ENCODE measurements around the gene SERPINF2. TPM values are rescaled to one million over a fixed set of nuclear protein-coding genes. Genes with fewer than 3 reads are reported as not detected.
A peak's percentile ranks its signal among the peaks of the same experiment; 100 is the strongest.
"Not testable (repeated sequence)": the region's sequence is repeated elsewhere in the genome, so short reads cannot be mapped to it uniquely, and the experiment has no call there.

SERPINF2 gene
- total RNA-seq, 4 donors from 2014 or later, result 0.85 to 6.4 (median 4.3) TPM

DNA sequence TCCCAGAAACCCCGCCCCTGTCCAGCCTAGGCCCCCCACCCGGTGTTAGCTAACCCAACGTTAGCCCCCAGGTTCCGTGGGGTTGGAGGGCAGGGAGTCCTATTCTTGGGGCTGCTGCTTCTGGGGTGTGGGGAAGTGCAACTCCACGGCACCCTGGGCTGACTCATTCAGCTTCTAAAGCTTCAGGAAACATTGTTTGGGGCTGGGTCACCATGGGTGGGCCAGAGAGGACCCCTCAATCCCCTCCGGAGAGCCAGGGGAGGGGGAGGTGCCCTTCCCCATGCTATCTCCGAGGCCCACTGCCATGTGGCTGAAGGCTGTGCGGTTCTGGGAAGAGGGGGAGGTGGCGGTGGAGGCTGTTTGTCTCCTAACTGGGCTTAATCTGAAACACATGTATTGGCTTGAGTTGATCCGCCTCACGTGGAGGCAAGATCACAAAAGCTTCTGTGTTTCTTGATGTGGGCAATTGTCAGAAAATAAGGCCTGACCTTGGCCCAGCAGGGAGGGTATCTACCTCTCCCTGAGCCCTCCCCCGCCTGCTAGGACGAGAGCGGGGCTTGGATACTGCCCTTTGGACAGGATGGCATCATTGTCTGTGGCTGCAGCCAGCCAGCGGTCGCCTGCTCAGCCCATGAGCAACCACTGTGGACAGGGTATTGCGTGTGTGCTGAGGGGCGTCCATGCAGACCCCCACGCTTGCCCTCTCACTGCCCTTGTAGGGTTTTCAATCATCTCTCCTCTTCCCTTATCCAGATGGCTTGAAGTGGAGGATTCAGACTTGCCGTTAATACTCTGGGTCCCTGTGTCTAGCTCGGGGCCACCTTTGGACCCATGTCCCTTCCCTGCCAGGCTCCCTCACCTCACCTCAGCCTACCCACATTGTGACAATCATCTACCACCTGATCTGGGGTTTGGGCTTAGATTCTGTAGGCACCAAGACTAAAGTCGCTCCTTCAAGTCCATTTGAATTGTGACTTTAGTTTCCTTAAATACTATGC, 20.5 kb downstream of the SERPINF2 start:
- peaks cover 39 to 47% of the 10 kb centered on the region in 2 donors for H3K4me1 ChIP-seq

DNA sequence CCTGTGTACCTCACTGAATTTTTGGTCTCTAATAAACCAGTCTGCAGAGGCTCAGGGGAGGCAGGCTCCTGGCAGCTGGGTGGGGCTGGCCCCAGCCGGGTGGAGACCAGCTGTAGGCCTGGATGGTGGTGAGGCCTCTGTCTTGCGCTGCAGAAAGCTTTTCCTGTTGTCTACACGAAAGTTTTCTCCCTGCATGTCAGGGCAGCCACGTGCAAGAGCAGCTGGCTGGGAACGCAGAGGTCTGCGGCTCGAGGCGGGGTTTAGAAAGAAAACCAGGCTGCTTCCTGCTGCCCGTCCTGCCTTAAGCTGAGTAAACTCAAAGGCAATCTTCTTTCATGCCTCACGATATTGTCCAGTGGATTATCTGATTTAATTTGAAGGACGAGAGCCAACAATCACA, 21.6 kb downstream of the SERPINF2 start:
- peak; percentile 53 to 70 for TF ChIP-seq POLR2A (IDR thresholded peaks at IDR 0.05)
- TF ChIP-seq, protein P1, sequence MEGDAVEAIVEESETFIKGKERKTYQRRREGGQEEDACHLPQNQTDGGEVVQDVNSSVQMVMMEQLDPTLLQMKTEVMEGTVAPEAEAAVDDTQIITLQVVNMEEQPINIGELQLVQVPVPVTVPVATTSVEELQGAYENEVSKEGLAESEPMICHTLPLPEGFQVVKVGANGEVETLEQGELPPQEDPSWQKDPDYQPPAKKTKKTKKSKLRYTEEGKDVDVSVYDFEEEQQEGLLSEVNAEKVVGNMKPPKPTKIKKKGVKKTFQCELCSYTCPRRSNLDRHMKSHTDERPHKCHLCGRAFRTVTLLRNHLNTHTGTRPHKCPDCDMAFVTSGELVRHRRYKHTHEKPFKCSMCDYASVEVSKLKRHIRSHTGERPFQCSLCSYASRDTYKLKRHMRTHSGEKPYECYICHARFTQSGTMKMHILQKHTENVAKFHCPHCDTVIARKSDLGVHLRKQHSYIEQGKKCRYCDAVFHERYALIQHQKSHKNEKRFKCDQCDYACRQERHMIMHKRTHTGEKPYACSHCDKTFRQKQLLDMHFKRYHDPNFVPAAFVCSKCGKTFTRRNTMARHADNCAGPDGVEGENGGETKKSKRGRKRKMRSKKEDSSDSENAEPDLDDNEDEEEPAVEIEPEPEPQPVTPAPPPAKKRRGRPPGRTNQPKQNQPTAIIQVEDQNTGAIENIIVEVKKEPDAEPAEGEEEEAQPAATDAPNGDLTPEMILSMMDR (IDR thresholded peaks at IDR 0.05 in 4 of 5, conservative IDR thresholded peaks at IDR 0.05 in 1 of 5), result no peak
- peak; percentile 83 for DNase-seq
- H3K4me1 ChIP-seq, result peaks cover 40 to 48% of the 10 kb centered on the region in 2 donors
- in situ Hi-C loops (cut with MboI; ENCODE audit: low sequenced_read_pairs in 4 of 4), result no loop called here
- no peaks in the 10 kb centered on the region for H3K27me3 ChIP-seq
- H3K9me3 ChIP-seq, result no peaks in the 10 kb centered on the region
- ATAC-seq, result peak; percentile 23 to 42
- peak overlapping the region; percentile 97 to 100 (median 98) for H3K27ac ChIP-seq
- no peaks in the 10 kb centered on the region for H3K36me3 ChIP-seq
- intact Hi-C loops (cut with DNase I; ENCODE audit: low total_unique reads), result loop anchor here (5.0 kb wide), 1 partner anchor 103 kb away; no protein-coding TSS in a partner anchor
- H3K4me3 ChIP-seq, result peak overlapping the region; percentile 65 to 82 (median 74)

More for the DNA sequence above, 20.5 kb downstream of the SERPINF2 start:
- DNase-seq (peak; percentile 71 to 74), ATAC-seq (peak; percentile 49 to 51)
- in situ Hi-C loops (cut with MboI; ENCODE audit: low sequenced_read_pairs in 4 of 4) (no loop called here), intact Hi-C loops (cut with DNase I; ENCODE audit: low total_unique reads) (loop anchor here (1.0 to 5.0 kb wide), 4 partner anchors 20 to 104 kb away; no protein-coding TSS in a partner anchor)
- no peaks in the 10 kb centered on the region for H3K27me3 ChIP-seq
- H3K36me3 ChIP-seq, result no peaks in the 10 kb centered on the region
- peak overlapping the region; percentile 97 to 100 (median 98) for H3K27ac ChIP-seq
- peak overlapping the region; percentile 65 to 82 (median 74) for H3K4me3 ChIP-seq
- TF ChIP-seq, protein P1 (IDR thresholded peaks at IDR 0.05 in 4 of 5, conservative IDR thresholded peaks at IDR 0.05 in 1 of 5), result no peak
- TF ChIP-seq POLR2A (IDR thresholded peaks at IDR 0.05), result peak; percentile 45 to 50
- H3K9me3 ChIP-seq, result no peaks in the 10 kb centered on the region

DNA sequence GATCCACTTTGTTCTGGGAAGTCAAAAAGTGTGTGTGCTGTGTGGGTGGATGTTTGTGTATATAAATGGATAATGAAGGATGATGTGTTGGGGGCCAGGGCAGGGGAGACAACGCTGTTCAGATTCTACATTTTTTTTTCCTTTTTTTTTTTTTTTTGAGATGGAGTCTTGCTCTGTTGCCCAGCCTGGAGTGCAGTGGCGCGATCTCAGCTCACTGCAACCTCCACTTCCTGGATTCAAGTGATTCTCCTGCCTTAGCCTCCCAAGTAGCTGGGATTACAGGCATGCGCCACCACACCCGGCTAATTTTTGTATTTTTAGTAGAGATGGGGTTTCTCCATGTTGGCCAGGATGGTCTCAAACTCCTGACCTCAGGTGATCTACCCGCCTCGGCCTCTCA, 22.0 kb downstream of the SERPINF2 start:
- ATAC-seq; in situ Hi-C loops (cut with MboI; ENCODE audit: low sequenced_read_pairs in 4 of 4); H3K27me3 ChIP-seq; DNase-seq; H3K9me3 ChIP-seq; H3K36me3 ChIP-seq: not testable (repeated sequence)
- H3K4me1 ChIP-seq, result peaks cover 44 to 51% of the 10 kb centered on the region in 2 donors
- peak overlapping the region; percentile 97 to 100 (median 98) for H3K27ac ChIP-seq
- intact Hi-C loops (cut with DNase I; ENCODE audit: low total_unique reads), result loop anchor here (5.0 kb wide), 1 partner anchor 103 kb away; no protein-coding TSS in a partner anchor
- H3K4me3 ChIP-seq, result peak overlapping the region in 3 of 4 donors; percentile 71 to 82 (median 77)

DNA sequence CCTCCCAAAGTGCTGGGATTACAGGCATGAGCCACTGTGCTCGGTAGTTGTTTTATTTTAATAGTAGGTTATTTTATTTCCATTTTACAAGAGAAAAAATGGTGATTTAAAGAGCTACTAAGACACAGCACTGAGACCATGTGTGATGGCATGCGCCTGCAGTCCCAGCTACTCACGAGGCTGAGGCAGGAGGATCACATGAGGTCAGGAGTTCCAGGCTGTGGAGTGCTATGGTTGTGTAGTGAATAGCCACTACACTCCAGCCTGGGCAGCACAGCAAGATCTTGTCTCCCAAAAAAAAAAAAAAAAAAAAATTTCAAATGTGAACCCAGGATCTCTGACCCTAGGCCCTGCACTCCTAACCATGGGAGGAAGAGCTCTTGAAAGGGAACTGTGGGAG, 22.9 kb downstream of the SERPINF2 start:
- Histone ChIP-seq H3K27me3 (no peaks in the 10 kb centered on the region), H3K36me3 (peaks cover 0 to 9% of the 10 kb centered on the region in 2 donors), H3K4me1 (peaks cover 47 to 52% of the 10 kb centered on the region in 2 donors), H3K4me3 (no peak overlapping the region), H3K9me3 (no peaks in the 10 kb centered on the region), H3K27ac (peak overlapping the region; percentile 97 to 100 (median 98))
- DNase-seq (no peak), ATAC-seq (no peak)
- intact Hi-C loops (cut with DNase I; ENCODE audit: low total_unique reads) (no loop called here), in situ Hi-C loops (cut with MboI; ENCODE audit: low sequenced_read_pairs in 4 of 4) (no loop called here)
- TF ChIP-seq POLR2A (IDR thresholded peaks at IDR 0.05), result no peak
- TF ChIP-seq, protein P1 (IDR thresholded peaks at IDR 0.05 in 4 of 5, conservative IDR thresholded peaks at IDR 0.05 in 1 of 5), result no peak
